GM18526 (cell line): Measurements from ENCODE around the gene RRP1.

Source experiments
- POLR2A ChIP-seq: IDR thresholded peaks from 3 replicates; pipeline ENCODE4 v1.6.1; 2011; ENCODE audit not compliant: insufficient read length; ENCODE audit errors: extremely low read depth

The RRP1 gene

DNA sequence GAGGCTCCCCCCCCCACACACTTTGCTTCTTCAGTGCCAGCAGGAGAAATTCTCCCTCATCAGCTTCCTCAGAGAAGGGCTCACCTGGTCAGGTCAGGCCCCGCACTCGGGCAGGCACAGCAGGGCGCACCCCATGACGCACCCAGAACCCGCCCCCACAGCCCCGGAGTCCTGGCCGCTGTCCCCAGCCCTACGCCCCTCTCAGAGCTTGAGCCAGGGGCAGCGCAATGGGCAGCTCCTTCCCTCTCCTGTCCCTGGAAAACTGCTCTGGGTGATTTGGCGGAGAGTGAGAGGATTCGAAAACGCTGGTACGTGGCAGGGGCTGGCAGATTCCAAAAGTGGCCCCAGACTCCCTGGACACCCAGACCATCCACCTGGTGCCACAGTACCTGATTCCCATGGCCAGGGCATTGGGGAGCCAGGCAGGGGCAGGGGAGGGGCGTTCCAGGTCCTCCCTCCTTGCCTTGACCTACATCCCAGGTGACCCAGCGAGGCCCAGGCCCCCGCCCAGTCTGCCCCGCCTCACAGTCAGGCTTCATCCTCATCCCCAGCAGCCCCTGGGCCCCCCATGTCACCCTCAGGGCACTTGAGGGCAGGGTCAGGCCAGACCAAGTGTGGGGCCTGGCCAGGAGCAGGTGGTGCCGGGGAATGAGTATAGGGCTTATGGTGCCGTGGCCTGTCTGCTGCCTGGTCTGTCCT is 23.7 kb downstream of the RRP1 start:
- TF ChIP-seq POLR2A, result no peak

GRCh38 chr21:43813656-43813980 is 24.2 kb downstream of the RRP1 start:
- TF ChIP-seq POLR2A, result no peak

DNA sequence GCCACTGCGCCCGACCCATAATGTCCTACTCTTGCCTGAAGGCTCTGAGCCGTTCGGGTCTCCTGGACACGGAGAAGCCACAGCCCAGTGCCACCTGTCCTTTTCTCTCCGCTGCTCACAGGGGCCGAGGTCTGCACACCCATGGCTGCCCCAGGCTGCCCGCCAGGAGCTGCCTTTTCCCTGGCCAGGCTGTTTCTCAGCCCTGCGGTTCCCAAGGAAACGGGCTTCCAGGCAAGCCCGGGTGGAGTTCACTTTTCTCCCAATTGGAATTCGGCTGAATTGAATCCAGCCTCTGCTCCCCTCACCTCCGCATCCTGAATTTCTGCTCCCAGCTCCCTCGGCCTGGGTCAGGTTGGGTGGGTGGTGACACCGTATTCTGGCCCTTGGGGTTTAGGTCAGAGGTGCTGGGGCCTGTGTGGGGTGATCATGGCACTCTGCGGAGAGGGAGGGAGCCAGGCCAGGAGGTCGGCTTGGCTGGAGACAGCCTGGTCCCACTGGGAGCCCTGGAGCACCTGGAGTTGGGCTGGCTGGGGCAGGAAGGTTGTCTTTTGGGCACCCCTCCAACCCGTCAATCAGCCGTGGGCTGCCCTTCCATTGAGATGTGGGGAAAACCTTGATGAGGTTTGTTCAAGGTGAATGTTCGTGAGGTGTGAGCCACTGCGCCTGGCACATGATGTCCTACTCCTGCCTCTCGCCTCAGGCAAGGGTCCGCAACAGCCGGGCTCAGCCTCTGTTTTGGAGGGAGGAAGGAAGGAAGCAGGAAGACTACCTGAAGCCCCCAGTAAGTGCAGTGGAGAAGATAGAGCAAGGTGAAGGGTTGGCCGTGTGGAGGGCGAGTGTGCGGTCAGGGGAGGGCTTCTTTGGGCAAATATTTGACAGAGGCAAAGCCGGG is 25.1 kb downstream of the RRP1 start:
- TF ChIP-seq POLR2A, result no peak

DNA sequence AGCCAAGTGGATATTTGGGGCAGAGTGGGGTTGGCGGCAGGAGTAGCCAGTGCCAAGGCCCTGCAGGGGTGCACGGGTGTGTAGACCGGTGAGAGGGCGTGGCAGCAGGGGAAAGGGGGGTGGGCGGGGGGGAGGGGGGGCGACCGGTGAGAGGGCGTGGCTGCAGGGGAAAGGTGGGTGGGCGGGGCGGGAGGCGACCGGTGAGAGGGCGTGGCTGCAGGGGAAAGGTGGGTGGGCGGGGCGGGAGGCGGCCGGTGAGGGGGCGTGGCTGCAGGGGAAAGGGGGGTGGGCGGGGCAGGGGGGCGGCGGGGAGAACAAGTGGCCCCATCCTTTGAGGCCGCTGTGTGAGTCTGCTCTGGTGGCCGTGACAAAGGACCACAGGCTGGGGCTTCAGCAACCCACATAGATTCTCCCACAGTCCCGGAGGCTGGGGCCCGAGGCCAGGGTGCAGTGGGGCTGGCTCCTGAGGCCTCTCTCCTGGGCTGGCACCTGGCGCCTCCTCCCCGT is 25.8 kb downstream of the RRP1 start:
- no peak for TF ChIP-seq POLR2A

GRCh38 chr21:43815991-43816390 is 26.6 kb downstream of the RRP1 start:
- TF ChIP-seq POLR2A, result no peak

- TF ChIP-seq POLR2A, result no peak
Measured at GRCh38 chr21:43816611-43817071, 27.3 kb downstream of the RRP1 start.

GRCh38 chr21:43817157-43818086 is 28.0 kb downstream of the RRP1 start:
- no peak for TF ChIP-seq POLR2A

- no peak for TF ChIP-seq POLR2A
Measured at GRCh38 chr21:43818685-43819084, 29.3 kb downstream of the RRP1 start.

- no peak for TF ChIP-seq POLR2A
Measured at GRCh38 chr21:43819511-43820405, 30.4 kb downstream of the RRP1 start.

GRCh38 chr21:43820466-43820865 is 31.1 kb downstream of the RRP1 start:
- TF ChIP-seq POLR2A, result no peak

DNA sequence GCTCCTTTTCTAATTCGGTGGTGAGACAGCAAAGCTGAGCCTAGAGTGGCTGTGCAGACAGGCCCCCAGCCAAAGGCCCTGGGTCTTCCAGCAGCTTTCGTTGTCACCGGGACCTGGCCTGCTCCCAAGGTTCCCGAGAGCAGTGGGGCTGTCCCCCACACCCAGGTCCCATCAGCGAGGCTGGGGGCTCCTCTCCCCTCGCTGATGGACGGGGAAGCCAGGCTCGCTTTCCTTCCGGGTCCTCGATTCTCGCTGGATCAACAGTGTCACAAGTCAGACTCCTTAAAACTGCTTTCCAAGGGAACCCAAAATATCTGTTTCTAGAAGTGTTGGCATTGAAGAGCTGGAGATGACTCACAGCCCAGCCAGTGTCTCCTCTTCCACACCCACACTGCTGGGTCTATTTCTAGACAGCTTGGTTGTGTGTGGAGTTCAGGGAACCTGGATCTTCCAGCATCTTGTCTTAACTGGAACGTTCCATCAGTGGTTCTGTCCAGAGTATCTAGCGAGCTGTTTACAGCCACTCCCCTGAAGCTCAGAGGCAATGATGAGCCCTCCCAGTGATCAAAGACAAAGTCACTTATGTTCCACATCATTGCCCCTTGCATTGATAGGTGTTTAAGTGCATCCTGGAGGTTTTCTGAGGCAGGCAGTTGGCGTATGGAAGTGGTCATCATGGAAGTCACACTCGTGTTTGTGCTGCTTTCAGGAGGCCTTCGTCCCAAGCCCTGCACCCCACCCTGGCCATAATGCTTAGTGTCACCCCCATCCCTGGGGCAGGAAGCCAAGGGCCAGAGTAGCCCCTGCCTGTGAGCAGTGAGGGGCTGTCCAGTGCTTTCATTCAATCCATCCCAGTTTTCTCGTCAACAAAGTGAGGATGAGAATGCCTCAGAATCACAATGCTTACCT is 35.2 kb downstream of the RRP1 start:
- TF ChIP-seq POLR2A, result no peak

DNA sequence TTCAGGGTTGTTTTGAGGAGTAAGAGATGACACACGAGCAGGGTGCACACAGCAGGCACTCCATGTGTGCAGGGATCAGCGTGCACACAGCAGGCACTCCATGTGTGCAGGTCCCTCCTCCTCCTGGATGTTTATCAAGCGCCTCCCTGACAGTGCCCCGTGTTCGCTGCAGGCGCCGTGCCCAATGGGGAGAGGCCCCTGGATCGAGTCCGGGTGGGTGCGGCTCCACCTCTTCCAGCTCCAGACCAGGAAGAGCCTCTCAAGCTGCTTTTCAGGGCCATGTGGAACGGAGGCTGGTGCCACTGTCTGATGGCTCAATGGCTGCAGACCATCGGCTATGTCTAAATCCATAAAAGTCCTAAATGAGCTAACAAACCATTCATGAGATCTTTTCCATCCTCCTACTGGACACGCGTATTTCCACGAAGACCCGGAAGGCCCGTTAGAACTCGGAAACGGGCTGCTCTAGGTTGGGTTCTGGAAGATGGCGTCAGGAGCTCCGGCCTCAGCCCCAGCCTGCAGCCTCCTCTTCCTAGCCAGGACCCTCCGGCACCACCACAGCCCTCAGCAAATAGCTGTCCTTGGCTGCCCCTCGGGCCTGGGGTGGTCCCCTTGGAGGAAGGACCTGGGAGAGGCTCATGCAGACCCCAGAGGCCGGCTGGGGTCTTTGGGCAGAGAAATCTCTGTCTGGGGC is 36.0 kb downstream of the RRP1 start:
- no peak for TF ChIP-seq POLR2A
